Measurements from ENCODE around the gene NXPE3. TPM values are rescaled to one million over a fixed set of nuclear protein-coding genes. Genes with fewer than 3 reads are reported as not detected.

Gene NXPE3
- total RNA-seq, 1 donor = 11.2 TPM

DNA sequence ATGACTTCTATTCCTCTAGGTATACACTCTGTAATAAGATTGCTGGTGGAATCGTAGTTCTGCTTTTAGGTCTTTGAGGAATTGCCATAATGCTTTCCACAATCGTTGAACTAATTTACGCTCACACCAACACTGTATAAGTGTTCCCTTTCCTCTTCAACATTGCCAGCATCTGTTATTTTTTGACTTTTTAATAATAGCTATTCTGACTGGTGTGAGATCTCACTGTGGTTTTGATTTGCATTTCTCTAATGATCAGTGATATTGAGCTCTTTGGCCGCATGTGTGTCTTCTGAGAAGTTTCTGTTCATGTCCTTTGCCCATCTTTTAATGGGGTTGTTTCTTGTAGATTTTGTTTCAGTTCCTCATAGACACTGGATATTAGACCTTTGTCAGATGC lies 12.8 kb downstream of the NXPE3 start:
- Histone ChIP-seq H3K4me3 (ENCODE audit: insufficient read depth, low read length) (no peak overlapping the region), H3K36me3 (ENCODE audit: insufficient read depth, low read length) (peaks cover 31% of the 10 kb centered on the region), H2AFZ (ENCODE audit: low read length) (no peak overlapping the region), H3K4me2 (ENCODE audit: insufficient read depth, low read length) (no peak overlapping the region), H4K20me1 (ENCODE audit: insufficient read depth, low read length) (no peaks in the 10 kb centered on the region), H3K27me3 (ENCODE audit: insufficient read depth, low read length) (no peaks in the 10 kb centered on the region), H3K79me2 (ENCODE audit: insufficient read depth, low read length) (peaks cover 19% of the 10 kb centered on the region), H3K9me3 (ENCODE audit: low read depth, low read length) (no peaks in the 10 kb centered on the region), H3K27ac (ENCODE audit: low read depth, low read length) (no peak overlapping the region), H3K4me1 (ENCODE audit: insufficient read depth, low read length) (no peaks in the 10 kb centered on the region)
- no peak for TF ChIP-seq CTCF (IDR thresholded peaks at IDR 0.05; ENCODE audit: extremely low read depth, low read depth, low read length)
- DNase-seq (ENCODE audit: insufficient read length, low spot score, missing footprints) = no peak

DNA sequence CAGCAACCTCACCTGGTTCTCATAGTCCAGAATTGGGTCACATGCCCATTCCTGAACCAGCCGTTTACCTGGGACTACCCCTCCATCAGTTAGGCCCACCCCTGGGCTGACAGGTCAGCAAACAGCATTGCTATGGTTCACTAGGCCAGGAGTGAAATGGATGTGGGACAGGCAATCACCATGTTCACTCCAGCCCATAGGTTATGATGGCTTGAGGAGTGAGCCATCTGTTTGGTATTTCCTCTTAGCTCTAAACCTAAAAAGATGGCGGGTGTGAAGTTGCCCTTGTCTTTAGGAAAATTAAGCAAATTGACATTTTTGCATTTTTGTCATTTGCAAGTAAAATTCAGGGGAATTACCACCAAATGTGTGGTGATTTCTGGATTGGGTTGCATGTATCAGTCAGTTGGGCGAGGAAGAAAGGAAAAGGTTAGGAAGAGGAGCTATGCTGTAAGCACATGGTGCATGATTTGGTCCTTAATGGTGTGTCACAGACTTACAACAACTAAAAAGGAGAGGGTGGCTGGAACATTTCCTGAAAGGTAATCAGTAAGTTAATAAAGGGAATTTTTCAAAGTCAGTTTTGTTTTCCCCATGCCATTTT lies 17.2 kb downstream of the NXPE3 start:
- no peak overlapping the region for H3K4me3 ChIP-seq (ENCODE audit: insufficient read depth, low read length)
- no peaks in the 10 kb centered on the region for H3K9me3 ChIP-seq (ENCODE audit: low read depth, low read length)
- no peak for DNase-seq (ENCODE audit: insufficient read length, low spot score, missing footprints)
- no peak overlapping the region for H2AFZ ChIP-seq (ENCODE audit: low read length)
- H4K20me1 ChIP-seq (ENCODE audit: insufficient read depth, low read length) = no peaks in the 10 kb centered on the region
- H3K27ac ChIP-seq (ENCODE audit: low read depth, low read length) = no peak overlapping the region
- H3K4me1 ChIP-seq (ENCODE audit: insufficient read depth, low read length) = no peaks in the 10 kb centered on the region
- no peaks in the 10 kb centered on the region for H3K27me3 ChIP-seq (ENCODE audit: insufficient read depth, low read length)
- no peak overlapping the region for H3K4me2 ChIP-seq (ENCODE audit: insufficient read depth, low read length)
- H3K79me2 ChIP-seq (ENCODE audit: insufficient read depth, low read length) = peaks cover 19% of the 10 kb centered on the region
- TF ChIP-seq CTCF (IDR thresholded peaks at IDR 0.05; ENCODE audit: extremely low read depth, low read depth, low read length) = no peak
- H3K36me3 ChIP-seq (ENCODE audit: insufficient read depth, low read length) = peaks cover 12% of the 10 kb centered on the region

DNA sequence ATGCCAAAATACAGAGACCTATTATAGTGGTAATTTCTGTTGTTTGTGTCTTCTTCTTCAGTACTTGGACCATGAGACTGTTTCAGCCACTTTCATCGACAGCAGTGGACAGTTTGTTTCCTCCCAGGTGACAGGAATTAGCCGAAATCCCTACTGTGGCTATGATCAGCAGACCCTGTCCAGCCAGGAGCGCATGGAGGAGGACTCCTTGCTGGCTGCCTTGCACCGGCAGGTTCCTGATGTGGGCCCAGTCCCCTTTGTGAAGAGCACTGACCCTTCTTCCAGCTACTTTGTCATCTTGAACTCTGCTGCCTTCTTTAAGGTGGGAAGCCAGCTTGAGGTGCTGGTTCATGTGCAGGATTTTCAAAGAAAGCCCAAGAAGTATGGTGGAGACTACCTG lies 22.2 kb downstream of the NXPE3 start:
- H3K27ac ChIP-seq (ENCODE audit: low read depth, low read length) = no peak overlapping the region
- no peaks in the 10 kb centered on the region for H3K9me3 ChIP-seq (ENCODE audit: low read depth, low read length)
- H3K4me2 ChIP-seq (ENCODE audit: insufficient read depth, low read length) = no peak overlapping the region
- H3K27me3 ChIP-seq (ENCODE audit: insufficient read depth, low read length) = no peaks in the 10 kb centered on the region
- no peak for TF ChIP-seq CTCF (IDR thresholded peaks at IDR 0.05; ENCODE audit: extremely low read depth, low read depth, low read length)
- no peaks in the 10 kb centered on the region for H3K4me1 ChIP-seq (ENCODE audit: insufficient read depth, low read length)
- H3K4me3 ChIP-seq (ENCODE audit: insufficient read depth, low read length) = no peak overlapping the region
- no peak overlapping the region for H2AFZ ChIP-seq (ENCODE audit: low read length)
- peaks cover 15% of the 10 kb centered on the region for H3K36me3 ChIP-seq (ENCODE audit: insufficient read depth, low read length)
- H3K79me2 ChIP-seq (ENCODE audit: insufficient read depth, low read length) = no peaks in the 10 kb centered on the region
- H4K20me1 ChIP-seq (ENCODE audit: insufficient read depth, low read length) = peaks cover 3% of the 10 kb centered on the region
- no peak for DNase-seq (ENCODE audit: insufficient read length, low spot score, missing footprints)

- no peak for TF ChIP-seq CTCF (IDR thresholded peaks at IDR 0.05; ENCODE audit: extremely low read depth, low read depth, low read length)
- DNase-seq (ENCODE audit: insufficient read length, low spot score, missing footprints) = no peak
- H3K27me3 ChIP-seq (ENCODE audit: insufficient read depth, low read length) = no peaks in the 10 kb centered on the region
These were observed 23.2 kb downstream of the NXPE3 start for GRCh38 chr3:101802179-101802578.

More at GRCh38 chr3:101802179-101802578, 23.2 kb downstream of the NXPE3 start:
- H3K36me3 ChIP-seq (ENCODE audit: insufficient read depth, low read length) = peaks cover 15% of the 10 kb centered on the region
- H3K79me2 ChIP-seq (ENCODE audit: insufficient read depth, low read length) = no peaks in the 10 kb centered on the region
- H3K4me3 ChIP-seq (ENCODE audit: insufficient read depth, low read length) = no peak overlapping the region
- H2AFZ ChIP-seq (ENCODE audit: low read length) = no peak overlapping the region
- peaks cover 3% of the 10 kb centered on the region for H4K20me1 ChIP-seq (ENCODE audit: insufficient read depth, low read length)
- H3K4me1 ChIP-seq (ENCODE audit: insufficient read depth, low read length) = no peaks in the 10 kb centered on the region
- no peak overlapping the region for H3K4me2 ChIP-seq (ENCODE audit: insufficient read depth, low read length)
- H3K27ac ChIP-seq (ENCODE audit: low read depth, low read length) = no peak overlapping the region
- H3K9me3 ChIP-seq (ENCODE audit: low read depth, low read length) = no peaks in the 10 kb centered on the region
